Thyroid gland (tissue), 4 donors: ENCODE data around the gene CSH1. TPM values are rescaled to one million over a fixed set of nuclear protein-coding genes. Genes with fewer than 3 reads are reported as not detected.
A peak's percentile ranks its signal among the peaks of the same experiment; 100 is the strongest.
"Not testable (repeated sequence)": the region's sequence is repeated elsewhere in the genome, so short reads cannot be mapped to it uniquely, and the experiment has no call there.

Source experiments
- DNase-seq, 2 donors: peaks; one replicate each; pipeline ENCODE4 v3.0.0-alpha.2; 2019
- H3K27ac ChIP-seq, 3 donors: fragments of 200-600 bp; sonication (generic); 1 replicate in 2 of 3; 2 replicates in 1 of 3; pipeline ENCODE4 v1.5.1; 2016 to 2019; ENCODE audit warnings: mild to moderate bottlenecking in 1 of 3, moderate library complexity in 1 of 3
- H3K27me3 ChIP-seq: fragments of 200-600 bp; sonication (generic); one replicate; pipeline ENCODE4 v1.5.1; 2019
- H3K36me3 ChIP-seq, 2 donors: fragments of 200-600 bp; sonication (generic); one replicate each; pipeline ENCODE4 v1.5.1; 2016 to 2019
- H3K4me1 ChIP-seq, 2 donors: fragments of 200-600 bp; sonication (generic); one replicate each; pipeline ENCODE4 v1.5.1; 2017 to 2019
- H3K4me3 ChIP-seq, 3 donors: fragments of 200-600 bp; sonication (generic); replicated peaks in 1 of 3; 1 replicate in 2 of 3; 2 replicates in 1 of 3; pipeline ENCODE4 v1.5.1; 2016; ENCODE audit warnings: mild to moderate bottlenecking in 1 of 3
- H3K9me3 ChIP-seq: fragments of 200-600 bp; sonication (generic); one replicate; pipeline ENCODE4 v1.5.1; 2017
- POLR2A ChIP-seq, 2 donors: fragments of 450-650 bp; IDR thresholded peaks; one replicate each; pipeline ENCODE4 v1.6.1; 2017; ENCODE audit warnings: antibody characterized with exemption in 2 of 2, mild to moderate bottlenecking in 2 of 2, moderate library complexity in 1 of 2
- WGBS, 2 donors: methylation state at CpG; one replicate each; pipeline ENCODE4 v1.1.5; 2017; 5-methylcytosine and 5-hydroxymethylcytosine counted together
- intact Hi-C: fragments of 100-400 bp; cut with DNase I; formaldehyde crosslinking; loops from one replicate; pipeline ENCODE4 v1.15.1; 2023
- total RNA-seq, 4 donors: library from RNA; depleted of rRNA; stranded (reverse); fragments of >200 nt; gene quantifications; one replicate each; pipeline ENCODE4 v1.2.3, GENCODE V29; 2016
- TF ChIP-seq, protein P1 (sequence below), 6 experiments: fragments of 200-600 bp in 3 of 6; fragments of 450-650 bp in 3 of 6; sonication (generic) in 3 of 6; IDR thresholded peaks; one replicate each; pipeline ENCODE4 v1.5.1; 2016 to 2019; ENCODE audit warnings: antibody characterized with exemption in 6 of 6, mild to moderate bottlenecking in 2 of 6, inconsistent platforms in 1 of 6, moderate library complexity in 1 of 6

The CSH1 gene
- total RNA-seq = not detected

DNA sequence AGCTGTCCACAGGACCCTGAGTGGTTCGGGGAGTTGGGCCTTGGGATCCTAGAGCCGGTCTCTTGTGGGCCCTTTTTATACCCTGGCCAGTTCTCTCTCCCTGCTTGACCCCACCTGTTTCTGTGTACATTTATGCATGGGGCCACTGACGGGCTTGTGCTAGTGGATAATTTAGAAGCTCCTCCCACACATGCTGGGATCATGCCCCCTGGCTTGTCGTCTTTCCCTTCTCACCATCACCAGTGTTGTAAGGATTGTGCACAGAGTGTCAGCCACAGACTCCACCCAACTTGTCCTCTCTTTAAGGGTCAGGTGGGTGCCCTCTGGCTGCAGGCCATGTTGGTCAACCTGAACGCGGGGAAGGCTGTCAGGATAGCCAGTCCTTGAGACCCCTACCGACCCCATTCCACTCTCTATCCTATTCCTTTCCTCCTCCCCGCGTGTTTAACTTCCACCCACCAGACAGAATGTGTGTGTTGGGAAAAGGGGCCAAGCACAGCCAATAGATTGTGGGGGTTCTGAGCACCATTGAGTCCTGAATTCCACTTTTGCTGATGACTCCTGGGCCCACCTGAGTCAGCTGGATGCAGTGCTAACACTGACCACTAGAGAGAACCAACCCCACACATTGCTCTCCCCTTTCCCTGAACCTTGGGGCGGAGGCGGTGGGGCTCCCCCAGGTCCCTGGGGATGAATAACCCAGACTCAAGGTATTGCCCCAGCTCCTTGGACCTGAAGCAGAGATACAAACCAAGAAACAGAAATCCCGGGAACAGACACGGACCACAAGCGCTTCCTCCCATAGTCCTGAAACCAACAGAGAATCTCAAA lies at the start of gene CSH1:
CSH1 (minus strand) TSS at position 51 of the 831 bp plus-strand sequence. CDS start 63 bp downstream, outside the sequence.
- H3K36me3 ChIP-seq, H3K9me3 ChIP-seq, intact Hi-C loops, H3K4me3 ChIP-seq, H3K27me3 ChIP-seq, H3K27ac ChIP-seq, H3K4me1 ChIP-seq, DNase-seq: not testable (repeated sequence)
- WGBS, 2 donors = 77 to 88% methylated on average over 10 to 12 of the region's 14 CpGs

DNA sequence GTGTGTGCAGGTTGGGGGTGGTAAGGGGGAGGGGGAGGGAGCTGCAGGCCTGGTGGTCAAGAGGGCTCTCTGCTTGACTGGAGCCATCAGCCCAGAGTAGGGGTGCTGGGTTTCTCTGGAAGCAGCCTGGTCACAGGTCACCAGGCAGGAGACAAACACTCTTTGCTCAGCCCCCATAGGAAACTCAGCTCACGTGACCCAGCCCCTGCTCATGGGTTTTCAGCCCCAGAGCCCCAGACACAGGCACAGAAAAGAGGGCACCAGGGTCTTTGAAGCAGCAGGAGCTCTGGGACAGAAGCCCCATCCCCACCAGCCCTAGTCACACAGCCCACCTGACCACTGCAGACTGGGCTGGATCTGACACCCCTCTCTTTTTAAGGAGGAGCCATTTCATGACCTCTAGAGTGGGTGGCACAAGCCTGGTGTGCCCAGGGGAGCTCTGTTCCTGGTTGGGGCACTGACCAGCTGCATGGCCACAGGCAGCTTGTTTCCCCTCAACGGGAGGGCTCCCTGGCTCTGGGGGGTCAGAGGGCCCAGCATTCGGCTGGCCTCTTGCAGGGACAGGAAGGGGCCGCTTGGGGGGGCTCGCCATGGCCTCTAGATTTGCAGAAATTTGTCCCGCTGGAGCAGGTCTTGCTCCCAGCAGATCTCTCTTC lies 49.5 kb upstream of the CSH1 start:
- H3K27ac ChIP-seq = peak overlapping the region; percentile 42 to 81 (median 67)
- no peak overlapping the region for H3K4me3 ChIP-seq
- H3K36me3 ChIP-seq = no peaks in the 10 kb centered on the region
- peaks cover 15 to 20% of the 10 kb centered on the region in 2 donors for H3K4me1 ChIP-seq
- DNase-seq = peak; percentile 64 to 81
- H3K27me3 ChIP-seq = no peaks in the 10 kb centered on the region
- H3K9me3 ChIP-seq = no peaks in the 10 kb centered on the region
- intact Hi-C loops = no loop called here
- TF ChIP-seq, protein P1, sequence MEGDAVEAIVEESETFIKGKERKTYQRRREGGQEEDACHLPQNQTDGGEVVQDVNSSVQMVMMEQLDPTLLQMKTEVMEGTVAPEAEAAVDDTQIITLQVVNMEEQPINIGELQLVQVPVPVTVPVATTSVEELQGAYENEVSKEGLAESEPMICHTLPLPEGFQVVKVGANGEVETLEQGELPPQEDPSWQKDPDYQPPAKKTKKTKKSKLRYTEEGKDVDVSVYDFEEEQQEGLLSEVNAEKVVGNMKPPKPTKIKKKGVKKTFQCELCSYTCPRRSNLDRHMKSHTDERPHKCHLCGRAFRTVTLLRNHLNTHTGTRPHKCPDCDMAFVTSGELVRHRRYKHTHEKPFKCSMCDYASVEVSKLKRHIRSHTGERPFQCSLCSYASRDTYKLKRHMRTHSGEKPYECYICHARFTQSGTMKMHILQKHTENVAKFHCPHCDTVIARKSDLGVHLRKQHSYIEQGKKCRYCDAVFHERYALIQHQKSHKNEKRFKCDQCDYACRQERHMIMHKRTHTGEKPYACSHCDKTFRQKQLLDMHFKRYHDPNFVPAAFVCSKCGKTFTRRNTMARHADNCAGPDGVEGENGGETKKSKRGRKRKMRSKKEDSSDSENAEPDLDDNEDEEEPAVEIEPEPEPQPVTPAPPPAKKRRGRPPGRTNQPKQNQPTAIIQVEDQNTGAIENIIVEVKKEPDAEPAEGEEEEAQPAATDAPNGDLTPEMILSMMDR (IDR thresholded peaks at IDR 0.05) = no peak
- TF ChIP-seq POLR2A (IDR thresholded peaks at IDR 0.05) = no peak
- WGBS, 2 donors = 55 to 58% methylated on average over 2 to 6 of the region's 6 CpGs

DNA sequence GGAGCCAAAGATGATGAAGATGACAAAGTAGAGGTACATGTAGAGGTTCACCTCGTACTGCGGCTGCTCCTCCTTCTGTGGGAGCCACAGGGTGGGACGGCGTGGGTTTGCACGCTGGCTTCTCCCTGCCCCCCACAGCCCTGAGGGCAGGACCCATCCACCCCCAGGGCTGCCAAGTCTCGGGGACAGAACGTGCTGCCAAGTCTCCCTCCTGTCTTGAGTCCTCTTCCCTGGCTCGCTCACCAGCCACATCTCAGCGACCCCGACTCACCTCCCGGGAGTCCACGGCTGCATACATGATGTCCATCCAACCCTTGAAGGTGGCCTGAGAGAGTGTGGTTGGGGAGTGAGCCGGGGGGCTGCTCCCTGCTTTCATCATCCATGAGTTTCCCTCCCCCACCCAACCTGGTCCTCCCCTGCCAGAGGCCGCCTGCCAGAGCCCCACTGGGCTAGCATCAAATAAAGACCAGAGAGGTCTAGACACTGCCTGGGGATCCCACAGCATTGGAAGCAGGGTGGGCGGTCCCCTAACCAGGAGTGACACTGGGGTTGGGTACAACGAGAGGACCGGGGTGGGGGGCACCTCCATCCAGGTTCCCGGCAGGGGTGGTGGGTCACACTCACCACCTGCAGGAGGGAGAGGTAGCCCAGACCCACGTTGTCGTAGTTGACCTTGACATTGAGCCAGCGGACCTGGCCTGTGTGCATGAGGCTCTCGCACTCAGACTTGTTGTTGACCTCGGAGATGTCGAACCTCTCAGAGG lies 48.5 kb upstream of the CSH1 start:
- Histone ChIP-seq H3K4me1 (peaks cover 15 to 20% of the 10 kb centered on the region in 2 donors), H3K36me3 (no peaks in the 10 kb centered on the region), H3K4me3 (no peak overlapping the region), H3K27ac (no peak overlapping the region), H3K9me3 (no peaks in the 10 kb centered on the region), H3K27me3 (no peaks in the 10 kb centered on the region)
- intact Hi-C loops = no loop called here
- WGBS, 2 donors = 85 to 86% methylated on average over 13 to 24 of the region's 24 CpGs
- DNase-seq = peak; percentile 34 to 53
- TF ChIP-seq, protein P1 (IDR thresholded peaks at IDR 0.05) = no peak
- no peak for TF ChIP-seq POLR2A (IDR thresholded peaks at IDR 0.05)

DNA sequence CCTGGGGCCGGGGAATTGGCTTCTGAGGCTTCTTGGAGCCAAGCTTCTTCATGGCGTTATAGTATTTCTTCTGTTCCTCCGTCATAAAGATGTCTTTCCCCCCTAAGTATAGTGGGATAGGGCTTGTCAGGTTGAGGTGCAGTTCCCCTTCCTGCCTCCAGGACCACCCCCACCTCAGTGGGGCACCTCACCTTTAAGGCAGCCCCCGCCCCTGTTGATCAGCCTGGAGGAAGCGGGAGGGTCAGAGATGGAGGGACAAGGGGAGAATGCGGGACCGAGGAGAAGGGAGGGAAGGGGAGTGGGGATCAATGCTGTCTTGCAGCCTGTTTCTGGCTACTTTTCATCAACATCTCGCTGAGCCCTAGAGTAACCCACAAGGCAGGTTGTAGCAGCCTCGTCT lies 47.4 kb upstream of the CSH1 start:
- H3K36me3 ChIP-seq = no peaks in the 10 kb centered on the region
- H3K27ac ChIP-seq = no peak overlapping the region
- no peaks in the 10 kb centered on the region for H3K27me3 ChIP-seq
- WGBS, 2 donors = 89 to 91% methylated on average over 9 of the region's 9 CpGs
- no peak overlapping the region for H3K4me3 ChIP-seq
- intact Hi-C loops = no loop called here
- no peak for TF ChIP-seq POLR2A (IDR thresholded peaks at IDR 0.05)
- TF ChIP-seq, protein P1 (IDR thresholded peaks at IDR 0.05) = no peak
- no peak for DNase-seq
- H3K9me3 ChIP-seq = no peaks in the 10 kb centered on the region
- H3K4me1 ChIP-seq = peaks cover 15 to 20% of the 10 kb centered on the region in 2 donors

DNA sequence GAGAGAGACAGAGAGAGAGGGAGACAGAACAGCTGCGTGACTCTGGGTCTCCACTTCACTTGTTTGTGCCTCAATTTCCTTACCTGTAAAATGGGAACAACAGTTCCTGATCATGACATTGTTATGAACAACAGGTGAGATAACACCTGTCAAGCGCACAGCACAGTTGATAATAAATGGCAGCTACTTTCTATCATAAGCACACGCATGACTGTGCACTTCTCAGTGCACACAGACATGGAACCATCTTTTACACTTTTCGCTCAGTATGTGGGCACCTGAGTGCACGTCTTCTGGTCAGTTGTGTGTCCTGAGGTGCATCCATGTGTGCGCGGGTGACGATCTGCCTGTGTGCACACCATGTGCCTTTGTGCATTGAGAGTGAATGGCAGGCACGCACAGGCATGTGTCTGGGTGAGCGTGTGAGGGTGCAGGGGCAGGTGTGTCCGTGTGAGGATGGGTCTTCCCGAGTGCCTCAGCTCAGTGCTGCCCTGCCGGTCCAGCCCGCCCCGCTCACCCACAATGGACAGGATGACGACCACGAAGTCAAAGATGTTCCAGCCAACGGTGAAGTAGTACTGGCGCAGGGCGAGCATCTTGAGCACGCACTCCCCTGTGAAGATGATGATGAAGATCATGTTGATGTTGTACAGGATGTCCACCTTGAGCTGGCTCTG lies 46.1 kb upstream of the CSH1 start:
- H3K36me3 ChIP-seq = no peaks in the 10 kb centered on the region
- no peaks in the 10 kb centered on the region for H3K9me3 ChIP-seq
- no peaks in the 10 kb centered on the region for H3K27me3 ChIP-seq
- H3K4me3 ChIP-seq = no peak overlapping the region
- 95% methylated on average over 12 to 21 of the region's 21 CpGs for WGBS, 2 donors
- TF ChIP-seq, protein P1 (IDR thresholded peaks at IDR 0.05) = no peak
- no peak for TF ChIP-seq POLR2A (IDR thresholded peaks at IDR 0.05)
- intact Hi-C loops = no loop called here
- no peak overlapping the region for H3K27ac ChIP-seq
- peaks cover 15 to 20% of the 10 kb centered on the region in 2 donors for H3K4me1 ChIP-seq
- no peak for DNase-seq
